Measurements from ENCODE around the gene ZGPAT. TPM values are rescaled to one million over a fixed set of nuclear protein-coding genes. Genes with fewer than 3 reads are reported as not detected.

The ZGPAT gene
- total and polyA plus RNA-seq, 2 of the 13 experiments (the other 11 are each of a cell fraction or from before 2014, with no cell fraction given): 23.0 to 41.9 TPM

DNA sequence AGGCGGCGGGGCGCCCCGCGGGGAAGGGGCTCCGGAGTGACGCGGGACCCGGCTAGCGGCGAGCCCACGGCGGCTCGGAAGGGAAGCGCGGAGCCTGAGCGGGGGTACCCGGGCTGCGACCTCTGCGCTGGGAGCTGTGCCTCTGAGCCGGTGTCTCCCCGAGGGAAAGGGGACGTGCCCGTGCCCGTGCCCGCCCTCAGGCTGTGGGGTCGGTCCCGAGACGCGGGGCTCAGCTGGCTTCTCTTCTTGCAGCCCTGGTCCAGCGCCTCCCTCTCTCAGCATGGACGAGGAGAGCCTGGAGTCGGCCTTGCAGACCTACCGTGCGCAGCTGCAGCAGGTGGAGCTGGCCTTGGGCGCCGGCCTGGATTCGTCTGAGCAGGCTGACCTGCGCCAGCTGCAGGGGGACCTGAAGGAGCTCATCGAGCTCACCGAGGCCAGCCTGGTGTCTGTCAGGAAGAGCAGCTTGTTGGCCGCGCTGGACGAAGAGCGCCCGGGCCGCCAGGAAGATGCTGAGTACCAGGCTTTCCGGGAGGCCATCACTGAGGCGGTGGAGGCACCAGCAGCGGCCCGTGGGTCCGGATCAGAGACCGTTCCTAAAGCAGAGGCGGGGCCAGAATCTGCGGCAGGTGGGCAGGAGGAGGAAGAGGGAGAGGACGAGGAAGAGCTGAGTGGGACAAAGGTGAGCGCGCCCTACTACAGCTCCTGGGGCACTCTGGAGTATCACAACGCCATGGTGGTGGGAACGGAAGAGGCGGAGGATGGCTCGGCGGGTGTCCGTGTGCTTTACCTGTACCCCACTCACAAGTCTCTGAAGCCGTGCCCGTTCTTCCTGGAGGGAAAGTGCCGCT is 686 bp downstream of the ZGPAT start (continued):
- TF ChIP-seq HOXD1 (CRISPR knock-in tag; IDR thresholded peaks at IDR 0.05) (0 out of 2 replicates have a peak, but pooled peaks have one; percentile 60), ZSCAN25 (CRISPR knock-in tag; IDR thresholded peaks at IDR 0.05) (no peak), EHMT2 (IDR thresholded peaks at IDR 0.05; ENCODE audit: borderline replicate concordance, low read depth, low read length) (no peak), HOXA9 (CRISPR knock-in tag; IDR thresholded peaks at IDR 0.05; ENCODE audit: borderline replicate concordance) (no peak), CCDC6 (CRISPR knock-in tag; IDR thresholded peaks at IDR 0.05) (no peak), ZNF143 (CRISPR knock-in tag; IDR thresholded peaks at IDR 0.05) (no peak), FOXA1 (IDR thresholded peaks at IDR 0.05) (no peak), FOXA1 (CRISPR knock-in tag; IDR thresholded peaks at IDR 0.05) (no peak), RARG (CRISPR knock-in tag; IDR thresholded peaks at IDR 0.05; ENCODE audit: low read depth) (no peak), ZNF839 (CRISPR knock-in tag; IDR thresholded peaks at IDR 0.05; ENCODE audit: borderline replicate concordance) (no peak), PCBP1 (IDR thresholded peaks at IDR 0.05; ENCODE audit: borderline replicate concordance, low read depth, low read length) (no peak), ZNF431 (CRISPR knock-in tag; IDR thresholded peaks at IDR 0.05; ENCODE audit: borderline replicate concordance, low read depth) (no peak), SIX1 (CRISPR knock-in tag; IDR thresholded peaks at IDR 0.05; ENCODE audit: borderline replicate concordance) (no peak), HDAC1 (CRISPR knock-in tag; IDR thresholded peaks at IDR 0.05) (no peak), HNRNPUL1 (IDR thresholded peaks at IDR 0.05; ENCODE audit: low read depth, low read length) (no peak), THYN1 (CRISPR knock-in tag; IDR thresholded peaks at IDR 0.05; ENCODE audit: borderline replicate concordance, low read depth) (no peak), ZNF367 (CRISPR knock-in tag; IDR thresholded peaks at IDR 0.05; ENCODE audit: borderline replicate concordance) (peak; percentile 65; the same call in 1 of the 2 replicates), DMAP1 (CRISPR knock-in tag; IDR thresholded peaks at IDR 0.05) (no peak), ZNF274 (CRISPR knock-in tag; IDR thresholded peaks at IDR 0.05) (no peak; the same call in 1 of the 2 replicates), KDM5A (IDR thresholded peaks at IDR 0.05; ENCODE audit: borderline replicate concordance, low read length) (peak; percentile 34), MAFK (conservative IDR thresholded peaks at IDR 0.05 in 1 of 2, IDR thresholded peaks at IDR 0.05 in 1 of 2; ENCODE audit: low read length in 2 of 2) (no peak), NBN (conservative IDR thresholded peaks at IDR 0.05) (no peak), MTERF4 (CRISPR knock-in tag; IDR thresholded peaks at IDR 0.05) (no peak; the same call in 1 of the 2 replicates), ZNF317 (CRISPR knock-in tag; IDR thresholded peaks at IDR 0.05) (no peak), ZBTB38 (CRISPR knock-in tag; IDR thresholded peaks at IDR 0.05) (peak; percentile 55; the same call in 1 of the 2 replicates)
- TF ChIP-seq, protein P1, sequence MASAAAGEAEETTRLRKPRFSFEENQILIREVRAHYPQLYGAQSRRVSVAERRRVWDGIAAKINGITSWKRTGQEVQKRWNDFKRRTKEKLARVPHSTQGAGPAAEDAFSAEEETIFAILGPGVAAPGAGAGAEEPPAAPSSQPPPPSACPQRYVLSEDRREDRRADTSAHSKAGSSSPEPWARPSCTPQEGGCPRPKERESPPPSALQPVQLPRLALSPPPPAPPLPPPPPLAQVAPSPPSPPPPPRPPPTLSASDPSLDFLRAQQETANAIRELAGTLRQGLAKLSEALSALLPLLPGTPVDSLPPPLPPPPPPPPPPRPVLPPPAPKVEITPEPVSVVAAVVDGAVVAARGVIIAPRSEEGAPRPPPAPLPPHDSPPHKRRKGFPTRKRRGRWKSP (CRISPR knock-in tag; IDR thresholded peaks at IDR 0.05): no peak
- TF ChIP-seq, protein P2, sequence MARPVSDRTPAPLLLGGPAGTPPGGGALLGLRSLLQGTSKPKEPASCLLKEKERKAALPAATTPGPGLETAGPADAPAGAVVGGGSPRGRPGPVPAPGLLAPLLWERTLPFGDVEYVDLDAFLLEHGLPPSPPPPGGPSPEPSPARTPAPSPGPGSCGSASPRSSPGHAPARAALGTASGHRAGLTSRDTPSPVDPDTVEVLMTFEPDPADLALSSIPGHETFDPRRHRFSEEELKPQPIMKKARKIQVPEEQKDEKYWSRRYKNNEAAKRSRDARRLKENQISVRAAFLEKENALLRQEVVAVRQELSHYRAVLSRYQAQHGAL (CRISPR knock-in tag; IDR thresholded peaks at IDR 0.05; ENCODE audit: not compliant biosample characterization): no peak
- TF ChIP-seq, protein P3, sequence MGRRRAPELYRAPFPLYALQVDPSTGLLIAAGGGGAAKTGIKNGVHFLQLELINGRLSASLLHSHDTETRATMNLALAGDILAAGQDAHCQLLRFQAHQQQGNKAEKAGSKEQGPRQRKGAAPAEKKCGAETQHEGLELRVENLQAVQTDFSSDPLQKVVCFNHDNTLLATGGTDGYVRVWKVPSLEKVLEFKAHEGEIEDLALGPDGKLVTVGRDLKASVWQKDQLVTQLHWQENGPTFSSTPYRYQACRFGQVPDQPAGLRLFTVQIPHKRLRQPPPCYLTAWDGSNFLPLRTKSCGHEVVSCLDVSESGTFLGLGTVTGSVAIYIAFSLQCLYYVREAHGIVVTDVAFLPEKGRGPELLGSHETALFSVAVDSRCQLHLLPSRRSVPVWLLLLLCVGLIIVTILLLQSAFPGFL (CRISPR knock-in tag; IDR thresholded peaks at IDR 0.05): peak; percentile 91
